Measurements from ENCODE around the gene SGPP1.
"Not testable (repeated sequence)": the region's sequence is repeated elsewhere in the genome, so short reads cannot be mapped to it uniquely, and the experiment has no call there.

The SGPP1 gene

GRCh38 chr14:63666335-63666734 is 61.5 kb downstream of the SGPP1 start:
- TF ChIP-seq CTCF (IDR thresholded peaks at IDR 0.05; ENCODE audit: low read length, missing control alignments): no peak
- H3K4me3 ChIP-seq (replicated peaks; ENCODE audit: low read depth, low read length): no peak overlapping the region
- DNase-seq (ENCODE audit: low read depth): no peak

GRCh38 chr14:63663428-63664341 is 64.2 kb downstream of the SGPP1 start:
- DNase-seq (ENCODE audit: low read depth): no peak
- no peak overlapping the region for H3K4me3 ChIP-seq (replicated peaks; ENCODE audit: low read depth, low read length)
- no peak for TF ChIP-seq CTCF (IDR thresholded peaks at IDR 0.05; ENCODE audit: low read length, missing control alignments)

- no peak for DNase-seq (ENCODE audit: low read depth)
- H3K4me3 ChIP-seq (replicated peaks; ENCODE audit: low read depth, low read length): no peak overlapping the region
- no peak for TF ChIP-seq CTCF (IDR thresholded peaks at IDR 0.05; ENCODE audit: low read length, missing control alignments)
These were observed 65.1 kb downstream of the SGPP1 start for GRCh38 chr14:63662776-63663175.

- not testable (repeated sequence) for DNase-seq (ENCODE audit: low read depth); H3K4me3 ChIP-seq (replicated peaks; ENCODE audit: low read depth, low read length)
These were observed 66.0 kb downstream of the SGPP1 start for GRCh38 chr14:63661881-63662280.

GRCh38 chr14:63659726-63660125 is 68.1 kb downstream of the SGPP1 start:
- no peak for TF ChIP-seq CTCF (IDR thresholded peaks at IDR 0.05; ENCODE audit: low read length, missing control alignments)
- no peak for DNase-seq (ENCODE audit: low read depth)
- no peak overlapping the region for H3K4me3 ChIP-seq (replicated peaks; ENCODE audit: low read depth, low read length)

GRCh38 chr14:63656194-63656593 is 71.7 kb downstream of the SGPP1 start:
- no peak for DNase-seq (ENCODE audit: low read depth)

GRCh38 chr14:63654936-63655335 is 72.9 kb downstream of the SGPP1 start:
- H3K4me3 ChIP-seq (replicated peaks; ENCODE audit: low read depth, low read length): no peak overlapping the region
- TF ChIP-seq CTCF (IDR thresholded peaks at IDR 0.05; ENCODE audit: low read length, missing control alignments): no peak
- no peak for DNase-seq (ENCODE audit: low read depth)

More at GRCh38 chr14:63656194-63656593, 71.7 kb downstream of the SGPP1 start:
- no peak overlapping the region for H3K4me3 ChIP-seq (replicated peaks; ENCODE audit: low read depth, low read length)
- no peak for TF ChIP-seq CTCF (IDR thresholded peaks at IDR 0.05; ENCODE audit: low read length, missing control alignments)
